Measurements from ENCODE around the gene ASPSCR1. TPM values are rescaled to one million over a fixed set of nuclear protein-coding genes. Genes with fewer than 3 reads are reported as not detected.

ASPSCR1 gene
- total and polyA plus RNA-seq, 2 of the 13 experiments (the other 11 are each of a cell fraction or from before 2014, with no cell fraction given): 274 to 314 TPM

DNA sequence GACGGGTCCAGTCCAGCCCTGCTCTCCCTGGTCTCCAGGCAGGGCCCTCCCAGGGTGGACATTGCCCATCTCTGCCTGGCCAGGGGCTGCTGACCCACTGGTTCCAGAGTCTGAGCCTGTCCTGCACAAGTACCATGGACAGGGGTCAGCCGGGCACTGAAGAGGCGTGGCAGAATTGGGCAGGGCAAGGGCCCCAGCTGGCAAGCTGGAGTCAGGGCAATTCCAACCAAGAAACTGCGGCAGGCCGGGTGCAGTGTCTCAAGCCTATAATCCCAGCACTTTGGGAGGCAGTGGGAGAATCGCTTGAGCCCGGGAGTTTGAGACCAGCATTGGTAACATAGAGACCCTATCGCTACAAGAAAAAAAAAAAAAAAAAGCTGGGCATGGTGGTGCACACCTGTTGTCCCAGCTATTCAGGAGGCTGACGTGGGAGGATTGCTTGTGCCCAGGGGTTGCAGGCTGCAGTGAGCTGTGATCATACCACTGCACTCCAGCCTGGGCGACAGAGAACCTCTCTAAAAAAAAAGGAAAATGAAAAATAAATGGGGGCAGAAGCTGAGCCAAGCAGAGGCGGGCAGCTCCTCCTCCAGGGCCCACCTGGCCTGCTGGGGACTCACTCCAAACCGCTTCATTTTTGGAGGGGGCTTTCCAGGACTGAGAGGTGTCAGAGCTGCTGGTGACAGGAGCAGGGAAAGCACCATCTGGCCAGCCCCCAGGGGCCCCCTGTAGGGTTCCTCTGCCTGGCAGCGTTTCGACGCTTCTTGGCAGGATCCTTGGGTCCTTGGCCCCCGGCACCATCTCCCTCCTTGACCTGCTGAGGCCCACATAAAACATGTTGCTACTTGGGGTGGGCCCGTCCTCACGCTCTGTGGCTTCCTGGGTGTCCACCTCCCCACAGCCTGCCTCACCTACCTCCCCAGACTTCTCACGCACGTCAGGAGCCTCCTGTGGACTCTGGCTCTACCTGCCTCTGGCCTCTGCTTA lies 47.0 kb upstream of the ASPSCR1 start:
- DNase-seq (ENCODE audit: low spot score) (no peak), FAIRE-seq (no peak), ATAC-seq (no peak)
- Histone ChIP-seq H4K20me1 (ENCODE audit: insufficient read depth, low read length) (peaks cover 13% of the 10 kb centered on the region), H3K9ac (ENCODE audit: insufficient read depth, low read depth, low read length) (no peak overlapping the region), H2AFZ (ENCODE audit: low read length) (no peak overlapping the region), H3K79me2 (ENCODE audit: insufficient read depth, low read length) (peaks cover 25% of the 10 kb centered on the region), H3K4me2 (ENCODE audit: low read depth, low read length) (no peak overlapping the region), H3K27me3 (ENCODE audit: control insufficient read depth in 1 of 2, insufficient read depth in 2 of 2, low read length in 2 of 2) (no peaks in the 10 kb centered on the region), H3K36me3 (replicated peaks in 1 of 2; ENCODE audit: control insufficient read depth in 1 of 2, insufficient read depth in 2 of 2, low read length in 2 of 2) (peaks cover 9 to 23% of the 10 kb centered on the region in 2 experiments), H3K4me1 (ENCODE audit: insufficient read depth, low read length) (peaks cover 50% of the 10 kb centered on the region), H3K9me3 (ENCODE audit: low read length) (no peaks in the 10 kb centered on the region), H3K4me3 (replicated peaks in 1 of 3; ENCODE audit: insufficient read depth in 1 of 3, low read depth in 2 of 3, low read length in 3 of 3) (no peak overlapping the region; a peak in 1 of 6 replicates), H3K27ac (ENCODE audit: extremely low read length, insufficient read depth, low read length) (no peak overlapping the region)
- ChIA-PET CTCF (ENCODE audit: low intra/inter-chr PET ratio, low total read pairs) (no interaction called here), POLR2A (interaction anchor here (1.5 kb wide), 1 partner anchor 14 kb away, joined by 5 read pairs; no protein-coding TSS in a partner anchor)
- intact Hi-C loops (cut with micrococcal nuclease; ENCODE audit: unreplicated experiment): no loop called here
- in situ Hi-C loops (cut with HindIII; ENCODE audit: extremely low pct_ligation_motif_present, low pct_unique_long_range_greater_than_20kb): no loop called here
- WGBS (ENCODE audit: low lambda C conversion rate): 91% methylated on average over 19 of the region's 20 CpGs
- BruUV-seq (replicated peaks): no TSS peak
- TF ChIP-seq GATAD1 (CRISPR knock-in tag; IDR thresholded peaks at IDR 0.05) (no peak), HDAC2 (CRISPR knock-in tag; IDR thresholded peaks at IDR 0.05) (no peak), JUND (CRISPR knock-in tag; IDR thresholded peaks at IDR 0.05) (no peak), ZNF883 (CRISPR knock-in tag; IDR thresholded peaks at IDR 0.05; ENCODE audit: not compliant biosample characterization) (no peak), REL (CRISPR knock-in tag; conservative IDR thresholded peaks at IDR 0.05) (0 out of 2 replicates have a peak, but pooled peaks have one; percentile 24), RFX3 (CRISPR knock-in tag; IDR thresholded peaks at IDR 0.05) (no peak), KDM1A (CRISPR knock-in tag; IDR thresholded peaks at IDR 0.05) (no peak), CHCHD3 (CRISPR knock-in tag; IDR thresholded peaks at IDR 0.05) (no peak), MAFK (conservative IDR thresholded peaks at IDR 0.05 in 1 of 2, IDR thresholded peaks at IDR 0.05 in 1 of 2; ENCODE audit: low read length in 2 of 2) (no peak), SIX1 (CRISPR knock-in tag; IDR thresholded peaks at IDR 0.05; ENCODE audit: borderline replicate concordance) (no peak), ZNF225 (CRISPR knock-in tag; IDR thresholded peaks at IDR 0.05) (no peak), ATF3 (CRISPR knock-in tag; IDR thresholded peaks at IDR 0.05) (no peak), RNF2 (conservative IDR thresholded peaks at IDR 0.05; ENCODE audit: low read depth) (no peak), FOXC1 (CRISPR knock-in tag; IDR thresholded peaks at IDR 0.05; ENCODE audit: borderline replicate concordance) (no peak)
- TF ChIP-seq, protein P1, sequence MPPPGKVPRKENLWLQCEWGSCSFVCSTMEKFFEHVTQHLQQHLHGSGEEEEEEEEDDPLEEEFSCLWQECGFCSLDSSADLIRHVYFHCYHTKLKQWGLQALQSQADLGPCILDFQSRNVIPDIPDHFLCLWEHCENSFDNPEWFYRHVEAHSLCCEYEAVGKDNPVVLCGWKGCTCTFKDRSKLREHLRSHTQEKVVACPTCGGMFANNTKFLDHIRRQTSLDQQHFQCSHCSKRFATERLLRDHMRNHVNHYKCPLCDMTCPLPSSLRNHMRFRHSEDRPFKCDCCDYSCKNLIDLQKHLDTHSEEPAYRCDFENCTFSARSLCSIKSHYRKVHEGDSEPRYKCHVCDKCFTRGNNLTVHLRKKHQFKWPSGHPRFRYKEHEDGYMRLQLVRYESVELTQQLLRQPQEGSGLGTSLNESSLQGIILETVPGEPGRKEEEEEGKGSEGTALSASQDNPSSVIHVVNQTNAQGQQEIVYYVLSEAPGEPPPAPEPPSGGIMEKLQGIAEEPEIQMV (CRISPR knock-in tag; IDR thresholded peaks at IDR 0.05; ENCODE audit: low read depth): no peak
- TF ChIP-seq, protein P2, sequence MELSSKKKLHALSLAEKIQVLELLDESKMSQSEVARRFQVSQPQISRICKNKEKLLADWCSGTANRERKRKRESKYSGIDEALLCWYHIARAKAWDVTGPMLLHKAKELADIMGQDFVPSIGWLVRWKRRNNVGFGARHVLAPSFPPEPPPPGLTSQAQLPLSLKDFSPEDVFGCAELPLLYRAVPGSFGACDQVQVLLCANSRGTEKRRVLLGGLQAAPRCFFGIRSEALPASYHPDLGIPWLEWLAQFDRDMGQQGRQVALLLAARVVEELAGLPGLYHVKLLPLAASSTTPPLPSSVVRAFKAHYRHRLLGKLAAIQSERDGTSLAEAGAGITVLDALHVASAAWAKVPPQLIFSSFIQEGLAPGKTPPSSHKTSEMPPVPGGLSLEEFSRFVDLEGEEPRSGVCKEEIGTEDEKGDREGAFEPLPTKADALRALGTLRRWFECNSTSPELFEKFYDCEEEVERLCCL (CRISPR knock-in tag; IDR thresholded peaks at IDR 0.05; ENCODE audit: borderline replicate concordance): no peak
- TF ChIP-seq, protein P3, sequence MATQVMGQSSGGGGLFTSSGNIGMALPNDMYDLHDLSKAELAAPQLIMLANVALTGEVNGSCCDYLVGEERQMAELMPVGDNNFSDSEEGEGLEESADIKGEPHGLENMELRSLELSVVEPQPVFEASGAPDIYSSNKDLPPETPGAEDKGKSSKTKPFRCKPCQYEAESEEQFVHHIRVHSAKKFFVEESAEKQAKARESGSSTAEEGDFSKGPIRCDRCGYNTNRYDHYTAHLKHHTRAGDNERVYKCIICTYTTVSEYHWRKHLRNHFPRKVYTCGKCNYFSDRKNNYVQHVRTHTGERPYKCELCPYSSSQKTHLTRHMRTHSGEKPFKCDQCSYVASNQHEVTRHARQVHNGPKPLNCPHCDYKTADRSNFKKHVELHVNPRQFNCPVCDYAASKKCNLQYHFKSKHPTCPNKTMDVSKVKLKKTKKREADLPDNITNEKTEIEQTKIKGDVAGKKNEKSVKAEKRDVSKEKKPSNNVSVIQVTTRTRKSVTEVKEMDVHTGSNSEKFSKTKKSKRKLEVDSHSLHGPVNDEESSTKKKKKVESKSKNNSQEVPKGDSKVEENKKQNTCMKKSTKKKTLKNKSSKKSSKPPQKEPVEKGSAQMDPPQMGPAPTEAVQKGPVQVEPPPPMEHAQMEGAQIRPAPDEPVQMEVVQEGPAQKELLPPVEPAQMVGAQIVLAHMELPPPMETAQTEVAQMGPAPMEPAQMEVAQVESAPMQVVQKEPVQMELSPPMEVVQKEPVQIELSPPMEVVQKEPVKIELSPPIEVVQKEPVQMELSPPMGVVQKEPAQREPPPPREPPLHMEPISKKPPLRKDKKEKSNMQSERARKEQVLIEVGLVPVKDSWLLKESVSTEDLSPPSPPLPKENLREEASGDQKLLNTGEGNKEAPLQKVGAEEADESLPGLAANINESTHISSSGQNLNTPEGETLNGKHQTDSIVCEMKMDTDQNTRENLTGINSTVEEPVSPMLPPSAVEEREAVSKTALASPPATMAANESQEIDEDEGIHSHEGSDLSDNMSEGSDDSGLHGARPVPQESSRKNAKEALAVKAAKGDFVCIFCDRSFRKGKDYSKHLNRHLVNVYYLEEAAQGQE (IDR thresholded peaks at IDR 0.05; ENCODE audit: borderline replicate concordance in 1 of 2, low read depth in 1 of 2, low read length in 2 of 2): peak in 1 of 2 experiments; percentile 90; a peak in 2 of 4 replicates
